OCI-LY3 (cell line): ENCODE results near the gene IQCM.

Experiments
- EZH2phosphoT487 ChIP-seq: fragments of 200-600 bp; shearing (Covaris generic); IDR thresholded peaks from 2 replicates; pipeline ENCODE4 v1.6.1; 2018; ENCODE audit warnings: antibody characterized with exemption, mixed run types, low read depth
- TF ChIP-seq, protein P1 (sequence below): fragments of 200-600, 300-600 bp; sonication (generic); IDR thresholded peaks from 2 replicates; pipeline ENCODE4 v1.5.1; 2014; ENCODE audit warnings: antibody characterized with exemption, low read length, low read depth

DNA sequence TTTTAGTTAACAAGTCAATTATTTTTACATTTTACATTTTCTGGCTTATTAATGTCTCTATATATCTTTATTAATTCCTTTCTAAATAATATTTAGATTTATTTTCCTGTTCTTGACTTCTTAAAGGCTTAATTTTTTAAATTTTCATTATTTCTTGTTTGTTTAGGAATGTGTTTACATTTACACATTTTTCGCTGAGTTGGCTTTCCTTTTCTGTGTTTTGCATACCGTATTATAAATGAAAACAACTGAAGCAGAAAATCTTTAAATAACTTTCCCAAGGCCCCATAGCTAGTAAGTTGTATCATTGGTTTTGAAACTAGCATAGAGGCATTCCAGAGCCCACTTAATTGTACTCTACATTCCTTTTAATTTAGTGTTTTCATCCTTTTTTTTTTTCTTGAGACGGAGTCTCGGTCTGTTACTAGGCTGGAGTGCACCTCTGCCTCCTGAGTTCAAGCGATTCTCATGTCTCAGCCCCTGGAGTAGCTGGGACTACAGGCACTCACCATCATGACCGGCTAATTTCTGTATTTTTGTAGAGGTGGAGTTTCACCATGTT lies 261.6 kb downstream of the IQCM start:
- TF ChIP-seq, protein P1, sequence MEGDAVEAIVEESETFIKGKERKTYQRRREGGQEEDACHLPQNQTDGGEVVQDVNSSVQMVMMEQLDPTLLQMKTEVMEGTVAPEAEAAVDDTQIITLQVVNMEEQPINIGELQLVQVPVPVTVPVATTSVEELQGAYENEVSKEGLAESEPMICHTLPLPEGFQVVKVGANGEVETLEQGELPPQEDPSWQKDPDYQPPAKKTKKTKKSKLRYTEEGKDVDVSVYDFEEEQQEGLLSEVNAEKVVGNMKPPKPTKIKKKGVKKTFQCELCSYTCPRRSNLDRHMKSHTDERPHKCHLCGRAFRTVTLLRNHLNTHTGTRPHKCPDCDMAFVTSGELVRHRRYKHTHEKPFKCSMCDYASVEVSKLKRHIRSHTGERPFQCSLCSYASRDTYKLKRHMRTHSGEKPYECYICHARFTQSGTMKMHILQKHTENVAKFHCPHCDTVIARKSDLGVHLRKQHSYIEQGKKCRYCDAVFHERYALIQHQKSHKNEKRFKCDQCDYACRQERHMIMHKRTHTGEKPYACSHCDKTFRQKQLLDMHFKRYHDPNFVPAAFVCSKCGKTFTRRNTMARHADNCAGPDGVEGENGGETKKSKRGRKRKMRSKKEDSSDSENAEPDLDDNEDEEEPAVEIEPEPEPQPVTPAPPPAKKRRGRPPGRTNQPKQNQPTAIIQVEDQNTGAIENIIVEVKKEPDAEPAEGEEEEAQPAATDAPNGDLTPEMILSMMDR = no peak
- TF ChIP-seq EZH2phosphoT487 = no peak
